ENCODE measurements around the gene ZNF710.
"Not testable (repeated sequence)": the region's sequence is repeated elsewhere in the genome, so short reads cannot be mapped to it uniquely, and the experiment has no call there.

Gene ZNF710

GRCh38 chr15:90109163-90109751, 108.1 kb downstream of the ZNF710 start:
- not testable (repeated sequence) for DNase-seq

GRCh38 chr15:90113166-90113565, 112.0 kb downstream of the ZNF710 start:
- no peak for DNase-seq

- no peak for DNase-seq
These were observed 113.4 kb downstream of the ZNF710 start for GRCh38 chr15:90114451-90114901.

- no peak for DNase-seq
These were observed 114.7 kb downstream of the ZNF710 start for GRCh38 chr15:90115783-90116182.

- no peak for DNase-seq
These were observed 118.2 kb downstream of the ZNF710 start for GRCh38 chr15:90119367-90119766.

- no peak for DNase-seq
These were observed 120.0 kb downstream of the ZNF710 start for GRCh38 chr15:90121086-90121485.

GRCh38 chr15:90124507-90124906, 123.4 kb downstream of the ZNF710 start:
- DNase-seq = no peak

- DNase-seq = no peak
These were observed 124.9 kb downstream of the ZNF710 start for GRCh38 chr15:90126022-90126421.

GRCh38 chr15:90126596-90127435, 125.7 kb downstream of the ZNF710 start:
- peak; percentile 16 for DNase-seq

GRCh38 chr15:90130291-90130690, 129.2 kb downstream of the ZNF710 start:
- DNase-seq = no peak
